HFF-Myc (cell line): ENCODE results near the gene DHFR.
"Not testable (repeated sequence)": the region's sequence is repeated elsewhere in the genome, so short reads cannot be mapped to it uniquely, and the experiment has no call there.

Source experiments
- DNase-seq: peaks from one replicate; pipeline ENCODE4 v3.0.0-alpha.2; 2011; ENCODE audit warnings: low read depth; ENCODE audit errors: extremely low read depth
- H3K4me3 ChIP-seq: replicated peaks from 2 replicates; pipeline ENCODE4 v1.5.1; 2011; ENCODE audit warnings: low read depth, mild to moderate bottlenecking, control low read depth, low read length
- TF ChIP-seq, protein P1 (sequence below): IDR thresholded peaks from 2 replicates; pipeline ENCODE4 v1.5.1; 2012; ENCODE audit warnings: mild to moderate bottlenecking, low read depth, low read length, control low read depth; ENCODE audit errors: missing control alignments

Gene DHFR

DNA sequence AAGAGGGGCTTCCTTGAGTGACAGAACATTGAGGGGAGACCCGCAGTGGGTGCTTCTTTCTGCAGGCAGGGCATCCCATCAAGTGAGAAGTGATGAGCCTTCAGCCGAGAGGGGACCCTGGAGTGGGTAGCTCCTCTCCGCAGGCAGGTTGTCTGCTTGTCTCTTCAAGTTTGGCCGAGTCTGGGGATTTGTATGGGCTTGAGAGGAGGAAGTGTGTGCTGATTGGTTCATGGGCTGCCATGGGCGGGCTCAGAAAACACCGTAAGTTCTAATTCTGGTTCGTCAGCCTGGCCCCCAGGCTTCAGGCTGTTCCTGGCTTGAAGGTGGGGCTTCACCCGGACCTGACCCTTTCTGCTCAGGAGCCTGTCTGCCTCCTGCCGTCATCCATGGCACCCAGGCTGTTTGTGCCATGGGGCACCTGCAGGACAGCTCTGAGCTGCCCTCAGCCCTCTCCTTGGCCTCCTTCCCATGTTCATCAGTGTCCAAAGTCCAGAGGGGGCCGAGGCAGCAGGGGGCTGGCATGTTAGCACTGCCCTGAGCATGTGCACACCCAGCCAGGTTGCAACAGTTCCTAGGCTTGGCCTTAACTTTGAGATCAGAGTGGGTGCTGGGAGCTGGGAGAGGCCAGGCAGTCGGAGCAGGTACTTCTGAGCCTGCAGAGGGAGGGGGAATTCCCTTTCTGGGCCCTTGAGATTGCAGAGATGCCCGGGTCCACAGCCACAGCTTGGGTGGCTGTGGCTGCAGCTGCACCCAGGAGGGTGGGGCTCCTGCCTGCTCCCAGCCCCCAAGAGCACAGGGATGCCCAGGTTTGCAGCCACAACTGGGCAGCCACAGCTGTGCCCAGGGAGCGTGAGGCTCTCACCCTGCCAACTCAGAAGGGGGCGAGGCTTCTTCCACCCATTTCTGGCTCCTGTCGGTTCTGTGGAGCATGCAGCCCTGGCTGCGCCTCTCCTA is 13.5 kb upstream of the DHFR start:
- TF ChIP-seq, protein P1, sequence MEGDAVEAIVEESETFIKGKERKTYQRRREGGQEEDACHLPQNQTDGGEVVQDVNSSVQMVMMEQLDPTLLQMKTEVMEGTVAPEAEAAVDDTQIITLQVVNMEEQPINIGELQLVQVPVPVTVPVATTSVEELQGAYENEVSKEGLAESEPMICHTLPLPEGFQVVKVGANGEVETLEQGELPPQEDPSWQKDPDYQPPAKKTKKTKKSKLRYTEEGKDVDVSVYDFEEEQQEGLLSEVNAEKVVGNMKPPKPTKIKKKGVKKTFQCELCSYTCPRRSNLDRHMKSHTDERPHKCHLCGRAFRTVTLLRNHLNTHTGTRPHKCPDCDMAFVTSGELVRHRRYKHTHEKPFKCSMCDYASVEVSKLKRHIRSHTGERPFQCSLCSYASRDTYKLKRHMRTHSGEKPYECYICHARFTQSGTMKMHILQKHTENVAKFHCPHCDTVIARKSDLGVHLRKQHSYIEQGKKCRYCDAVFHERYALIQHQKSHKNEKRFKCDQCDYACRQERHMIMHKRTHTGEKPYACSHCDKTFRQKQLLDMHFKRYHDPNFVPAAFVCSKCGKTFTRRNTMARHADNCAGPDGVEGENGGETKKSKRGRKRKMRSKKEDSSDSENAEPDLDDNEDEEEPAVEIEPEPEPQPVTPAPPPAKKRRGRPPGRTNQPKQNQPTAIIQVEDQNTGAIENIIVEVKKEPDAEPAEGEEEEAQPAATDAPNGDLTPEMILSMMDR = no peak
- no peak overlapping the region for H3K4me3 ChIP-seq
- no peak for DNase-seq

DNA sequence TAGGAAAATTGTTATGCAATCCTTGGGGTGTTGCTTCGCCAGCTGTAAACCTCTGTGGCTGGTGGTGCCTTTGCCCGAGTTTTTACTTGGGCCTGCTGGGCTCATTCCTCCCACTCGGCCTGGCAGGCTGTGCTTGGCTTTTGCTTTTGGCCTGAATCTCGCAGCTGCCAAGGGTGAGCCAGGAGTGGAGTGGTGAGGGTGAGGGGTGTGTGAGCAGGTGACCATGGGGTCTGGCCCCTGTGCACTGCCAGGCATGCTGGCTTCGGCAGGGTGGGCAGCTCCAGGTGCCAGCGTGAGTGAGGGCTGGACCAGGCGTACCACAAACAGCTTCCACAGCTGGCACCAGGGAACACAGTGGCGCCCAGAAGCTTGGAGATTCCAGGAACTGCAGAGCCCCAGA is 12.6 kb upstream of the DHFR start:
- no peak overlapping the region for H3K4me3 ChIP-seq
- TF ChIP-seq, protein P1 = no peak

DNA sequence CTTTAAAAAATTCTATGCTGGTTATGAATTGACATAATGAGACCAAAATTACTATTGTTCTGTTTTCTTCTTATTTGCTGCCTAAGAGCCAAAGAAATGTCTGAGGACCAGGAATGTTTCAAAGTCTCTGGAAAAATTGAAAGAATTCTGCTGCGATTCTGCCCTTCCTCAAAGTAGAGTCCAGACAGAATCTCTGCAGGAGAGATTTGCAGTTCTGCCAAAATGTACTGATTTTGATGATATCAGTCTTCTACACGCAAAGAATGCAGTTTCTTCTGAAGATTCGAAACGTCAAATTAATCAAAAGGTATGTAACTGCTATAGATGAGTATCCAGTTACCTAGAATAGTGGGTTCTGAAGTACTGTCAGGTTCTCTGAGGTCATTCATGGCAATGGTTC is 10.3 kb upstream of the DHFR start:
- no peak overlapping the region for H3K4me3 ChIP-seq
- TF ChIP-seq, protein P1 = no peak
- DNase-seq = no peak

More for the DNA sequence above, 12.6 kb upstream of the DHFR start:
- no peak for DNase-seq

DNA sequence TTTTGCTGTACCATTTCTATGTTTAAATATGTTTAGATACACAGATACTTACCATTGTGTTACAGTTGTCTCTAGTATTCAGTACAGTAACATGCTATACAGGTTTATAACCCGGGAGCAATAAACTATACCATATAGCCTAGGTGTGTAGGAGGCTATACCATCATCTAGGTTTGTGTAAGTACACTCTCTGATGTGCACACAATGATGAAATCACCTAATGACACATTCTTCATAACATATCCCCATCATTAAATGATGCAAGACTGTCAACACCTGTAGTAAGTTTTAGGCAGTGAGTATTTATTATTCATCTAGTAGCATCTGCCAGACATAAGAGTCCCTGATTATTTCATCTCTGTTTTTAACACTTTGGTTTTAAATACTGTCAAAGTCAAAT is 7.3 kb upstream of the DHFR start:
- TF ChIP-seq, protein P1 = no peak
- DNase-seq = no peak
- H3K4me3 ChIP-seq = no peak overlapping the region

DNA sequence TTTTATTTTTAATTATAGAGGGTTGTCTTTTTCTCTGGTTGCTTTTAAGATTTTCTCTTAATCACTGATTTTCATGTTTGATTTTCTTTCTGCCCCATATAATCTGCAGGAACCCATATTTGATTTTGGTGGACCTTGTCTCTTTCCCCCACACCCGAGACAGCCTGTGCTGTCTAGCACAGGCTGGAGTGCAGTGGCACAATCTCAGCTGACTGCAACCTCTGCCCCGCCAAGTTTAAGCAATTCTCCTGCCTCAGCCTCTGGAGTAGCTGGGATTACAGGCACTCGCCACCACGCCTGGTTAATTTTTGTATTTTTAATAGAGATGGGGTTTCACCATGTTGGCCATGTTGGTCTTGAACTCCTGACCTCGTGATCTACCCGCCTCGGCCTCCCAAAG is 5.9 kb upstream of the DHFR start:
- not testable (repeated sequence) for H3K4me3 ChIP-seq, DNase-seq

DNA sequence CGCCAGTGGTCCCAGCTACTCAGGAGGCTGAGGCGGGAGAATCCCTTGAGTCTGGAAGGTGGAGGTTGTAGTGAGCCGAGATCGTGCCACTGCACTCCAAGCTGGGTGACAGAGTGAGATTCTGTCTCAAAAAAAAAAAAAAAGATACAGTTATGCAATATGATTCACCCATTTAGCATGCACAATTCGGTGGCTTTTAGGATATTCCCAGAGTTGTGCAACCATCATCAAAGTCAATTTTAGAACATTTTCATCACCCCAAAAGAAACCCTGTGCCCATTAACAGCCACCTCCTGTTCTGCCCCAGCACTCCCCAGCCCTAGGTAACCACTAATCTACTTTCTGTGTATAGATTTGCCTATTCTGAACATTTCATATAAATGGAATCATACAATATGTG is 4.3 kb upstream of the DHFR start:
- H3K4me3 ChIP-seq = no peak overlapping the region
- TF ChIP-seq, protein P1 = no peak
- DNase-seq = no peak

DNA sequence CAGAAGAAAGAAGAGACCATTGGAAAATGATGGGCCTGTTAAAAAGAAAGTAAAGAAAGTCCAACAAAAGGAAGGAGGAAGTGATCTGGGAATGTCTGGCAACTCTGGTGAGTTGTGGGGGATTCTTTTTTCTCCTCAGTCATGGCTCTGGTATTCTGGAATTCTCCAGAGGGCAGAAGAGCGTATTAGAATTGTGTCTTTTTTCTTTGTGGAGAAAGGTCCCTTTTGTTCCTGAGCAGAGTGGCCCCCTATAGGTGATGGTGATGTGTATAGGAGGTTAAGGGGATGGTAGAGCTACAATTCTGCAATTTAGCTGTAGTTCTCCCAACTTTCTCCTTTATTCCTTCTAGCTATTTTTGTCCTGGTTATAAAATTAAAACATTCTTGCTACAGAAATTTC is 1.6 kb upstream of the DHFR start:
- no peak overlapping the region for H3K4me3 ChIP-seq
- DNase-seq = no peak
- TF ChIP-seq, protein P1 = peak; percentile 18
